ENCODE data around the gene LHPP.
"Not testable (repeated sequence)": the region's sequence is repeated elsewhere in the genome, so short reads cannot be mapped to it uniquely, and the experiment has no call there.

The LHPP gene

DNA sequence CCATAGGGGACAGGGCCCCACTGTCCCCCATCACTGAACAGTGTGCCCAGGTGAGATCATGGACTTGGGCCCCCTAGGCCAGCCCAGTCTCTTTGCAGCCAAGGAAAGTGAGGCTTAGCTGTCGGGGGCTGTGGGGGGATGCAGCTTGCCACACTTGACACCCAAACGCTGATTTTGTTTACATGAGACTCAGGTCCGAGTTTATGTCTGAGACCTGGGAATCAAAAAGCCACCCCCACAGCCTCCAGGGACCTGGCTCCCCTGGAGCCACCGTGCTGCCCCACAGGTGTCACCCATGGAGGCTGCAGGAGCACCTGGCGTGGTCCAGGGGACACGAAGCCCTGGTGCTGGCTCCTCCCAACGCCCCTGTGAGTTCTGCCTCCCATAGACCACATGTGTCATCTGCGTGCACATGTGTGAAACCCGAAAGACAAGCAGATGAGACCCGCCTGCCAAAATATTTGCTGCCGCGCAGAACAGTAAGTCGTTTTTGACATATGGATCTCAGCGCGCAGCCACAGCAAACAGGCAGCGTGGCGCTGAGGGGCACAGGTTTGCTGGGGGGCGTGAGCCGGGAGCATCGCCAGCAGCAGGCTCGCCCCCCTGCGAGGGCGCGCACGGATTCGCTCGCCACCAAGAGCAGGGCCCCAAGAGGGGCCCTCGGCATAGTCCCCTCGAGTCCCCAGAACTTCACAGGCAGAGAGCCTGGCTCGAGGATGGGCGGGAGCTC, 112.3 kb downstream of the LHPP start:
- DNase-seq (ENCODE audit: low read depth): no peak

DNA sequence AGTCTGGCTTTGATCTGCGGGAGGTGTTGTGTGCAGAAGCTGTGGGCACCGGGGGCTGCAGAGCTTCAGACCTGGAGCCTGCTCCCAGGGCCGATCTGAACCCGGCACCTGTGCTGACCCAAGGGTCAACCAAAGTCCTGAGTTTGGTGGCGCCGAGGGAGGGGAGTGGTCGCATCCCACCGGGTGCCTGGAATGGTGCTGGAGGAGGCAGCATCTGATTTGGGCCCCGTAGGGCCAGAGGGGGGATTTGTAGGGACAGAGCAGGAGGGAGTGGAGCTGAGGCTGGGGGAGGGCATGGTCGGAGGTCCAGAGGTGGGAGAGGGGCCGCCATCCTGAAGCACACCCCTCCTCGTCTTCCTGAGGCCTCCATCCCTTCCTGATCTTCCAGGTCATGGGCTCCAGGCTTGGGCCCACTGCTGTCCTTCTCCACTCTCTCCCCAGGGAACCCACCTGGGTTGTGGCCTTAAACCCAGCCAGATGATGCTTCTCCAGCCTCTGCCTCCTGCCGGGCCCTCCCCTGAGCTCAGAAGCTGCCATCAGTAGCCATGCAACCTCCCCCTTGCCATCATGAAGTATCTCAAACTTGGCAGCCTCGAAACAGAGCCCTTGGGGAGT, 112.9 kb downstream of the LHPP start:
- DNase-seq (ENCODE audit: low read depth): no peak

- no peak for DNase-seq (ENCODE audit: low read depth)
These were observed 113.7 kb downstream of the LHPP start for GRCh38 chr10:124575107-124576035.

- DNase-seq (ENCODE audit: low read depth): no peak
These were observed 115.2 kb downstream of the LHPP start for GRCh38 chr10:124576526-124577420.

DNA sequence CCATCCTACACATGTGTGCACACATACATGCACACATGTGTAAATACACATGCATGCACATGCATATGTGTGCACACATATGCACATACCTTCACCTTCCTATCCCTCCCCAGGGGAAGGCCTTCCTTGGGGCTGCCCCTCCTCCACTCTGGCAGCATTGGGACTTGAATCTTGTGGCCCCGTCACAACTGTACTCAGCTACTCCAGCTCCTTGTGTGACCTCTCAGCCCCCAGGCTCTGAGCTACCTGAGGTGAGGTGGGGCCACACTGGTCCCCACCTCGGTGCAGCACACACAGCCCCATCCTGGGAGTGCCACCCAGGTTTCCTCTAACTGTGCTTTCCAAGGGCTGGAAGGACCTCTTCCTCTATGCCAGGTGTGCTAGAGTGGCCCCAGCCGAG, 116.0 kb downstream of the LHPP start:
- DNase-seq (ENCODE audit: low read depth): no peak

DNA sequence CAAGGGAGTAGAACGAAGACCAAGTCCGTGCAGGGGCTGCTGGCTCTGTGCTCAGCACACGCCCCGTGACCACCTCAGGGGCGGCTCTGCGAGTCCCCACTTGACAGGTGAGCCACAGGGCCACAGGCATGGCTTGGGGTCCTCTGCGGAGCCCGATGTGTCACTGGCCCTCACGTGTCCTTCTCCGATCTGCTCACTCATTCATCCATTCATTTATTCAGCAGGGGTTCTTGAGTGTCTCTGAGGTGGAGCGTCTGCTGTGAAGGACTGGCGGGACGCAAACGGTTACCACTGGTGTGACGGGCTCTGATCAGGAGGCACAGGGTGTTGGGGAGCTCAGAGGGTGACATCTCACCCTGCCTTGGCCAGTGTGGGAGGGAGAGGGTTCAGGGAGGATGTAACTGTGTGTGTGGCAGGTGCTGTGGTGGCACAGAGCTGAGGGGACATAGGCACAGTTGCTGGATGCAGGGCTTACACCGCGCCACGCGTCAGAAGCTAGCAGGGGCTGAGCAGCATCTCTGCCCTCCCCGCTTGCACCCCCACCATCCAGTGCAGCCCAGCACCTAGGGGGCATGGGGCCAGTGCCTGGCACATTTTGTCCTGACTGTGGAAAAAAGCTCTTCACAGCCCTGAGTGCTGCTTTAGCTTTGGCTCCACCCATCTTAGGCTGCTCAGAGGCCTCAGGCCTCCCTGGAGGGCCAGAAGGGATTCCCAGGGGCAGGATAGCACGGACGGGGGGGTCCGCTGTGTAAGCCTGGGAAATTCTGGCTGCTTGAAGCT, 116.8 kb downstream of the LHPP start:
- DNase-seq (ENCODE audit: low read depth): no peak

GRCh38 chr10:124579011-124579399, 117.4 kb downstream of the LHPP start:
- DNase-seq (ENCODE audit: low read depth): no peak

DNA sequence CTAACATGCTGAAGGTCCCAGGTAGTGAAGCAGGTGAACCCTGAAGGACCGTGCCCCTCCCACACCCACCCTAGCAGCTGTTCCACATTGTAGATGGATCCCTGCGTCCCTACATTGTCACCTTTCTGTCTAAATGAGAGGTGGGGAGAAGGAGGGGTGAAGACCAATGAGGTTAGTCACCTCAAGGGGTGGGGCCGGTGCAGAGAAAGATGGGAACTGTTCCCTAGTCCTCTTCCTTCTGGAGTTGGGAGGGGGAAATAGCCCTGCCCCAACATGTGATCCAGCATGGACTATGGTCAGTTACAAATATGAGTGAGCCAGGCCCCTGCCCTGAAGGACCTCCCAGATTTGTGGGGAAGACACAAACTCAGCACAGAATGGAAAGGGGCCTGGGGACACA, 124.5 kb downstream of the LHPP start:
- DNase-seq (ENCODE audit: low read depth): no peak

- no peak for DNase-seq (ENCODE audit: low read depth)
These were observed 126.2 kb downstream of the LHPP start for GRCh38 chr10:124587811-124588211.

- DNase-seq (ENCODE audit: low read depth): not testable (repeated sequence)
These were observed 126.7 kb downstream of the LHPP start for GRCh38 chr10:124588341-124588735.

- no peak for DNase-seq (ENCODE audit: low read depth)
These were observed 127.3 kb downstream of the LHPP start for GRCh38 chr10:124588736-124589490.

- DNase-seq (ENCODE audit: low read depth): no peak
These were observed 127.9 kb downstream of the LHPP start for GRCh38 chr10:124589491-124590041.

- DNase-seq (ENCODE audit: low read depth): no peak
These were observed 128.8 kb downstream of the LHPP start for GRCh38 chr10:124590216-124591122.

DNA sequence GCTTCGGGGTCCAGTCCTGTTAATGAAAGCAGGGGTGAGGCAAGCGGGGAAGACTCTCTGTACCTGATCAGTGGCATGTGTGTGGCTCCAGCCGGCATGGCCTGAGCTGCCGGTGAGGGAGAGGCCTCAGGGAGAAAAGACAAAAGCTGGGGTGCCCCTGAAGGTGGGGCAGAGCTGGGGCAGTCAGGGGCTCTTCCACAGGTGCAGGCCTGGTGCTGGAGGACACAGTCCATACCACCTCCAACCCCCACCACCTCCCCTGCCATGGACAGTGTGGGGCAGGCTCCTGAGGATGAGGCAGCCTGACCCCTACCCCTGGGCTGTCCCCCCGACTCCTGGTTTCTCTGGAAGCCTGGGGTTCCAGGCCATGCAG, 129.5 kb downstream of the LHPP start:
- DNase-seq (ENCODE audit: low read depth): no peak

GRCh38 chr10:124592101-124592500, 130.5 kb downstream of the LHPP start:
- no peak for DNase-seq (ENCODE audit: low read depth)

DNA sequence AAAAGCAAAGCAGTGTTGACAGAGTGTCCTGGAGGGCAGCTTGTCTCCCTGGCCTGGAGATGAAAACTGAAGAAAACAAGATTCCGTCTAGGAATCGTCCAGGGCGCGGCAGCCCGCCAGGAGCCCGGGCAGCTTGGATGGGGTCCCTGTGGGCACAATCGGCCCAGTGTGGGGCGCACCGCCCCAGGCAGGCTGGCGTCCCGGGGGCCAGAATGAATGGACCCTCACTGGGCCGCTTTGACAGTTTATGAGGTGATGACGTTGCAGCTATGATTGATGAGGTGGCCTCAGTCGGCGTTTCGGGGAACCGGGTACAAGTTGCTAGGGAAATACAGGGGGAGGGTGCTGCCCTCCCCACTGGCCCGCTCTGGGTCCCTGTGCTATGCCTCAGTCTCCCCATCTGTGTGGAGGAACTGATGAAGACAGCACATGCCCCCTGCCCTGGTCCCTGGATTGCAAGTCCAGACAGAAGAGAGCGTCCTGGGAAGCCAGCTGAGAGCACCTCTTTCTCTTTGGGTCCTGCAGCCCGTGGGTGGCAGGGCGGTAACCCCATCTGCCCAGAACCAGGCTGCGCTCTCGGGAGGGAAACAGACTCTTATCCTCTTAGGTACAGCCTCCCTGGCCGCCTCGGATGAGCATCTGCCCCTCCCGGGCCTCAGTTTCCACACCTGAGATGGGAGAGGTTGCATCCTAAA, 131.3 kb downstream of the LHPP start:
- DNase-seq (ENCODE audit: low read depth): no peak

DNA sequence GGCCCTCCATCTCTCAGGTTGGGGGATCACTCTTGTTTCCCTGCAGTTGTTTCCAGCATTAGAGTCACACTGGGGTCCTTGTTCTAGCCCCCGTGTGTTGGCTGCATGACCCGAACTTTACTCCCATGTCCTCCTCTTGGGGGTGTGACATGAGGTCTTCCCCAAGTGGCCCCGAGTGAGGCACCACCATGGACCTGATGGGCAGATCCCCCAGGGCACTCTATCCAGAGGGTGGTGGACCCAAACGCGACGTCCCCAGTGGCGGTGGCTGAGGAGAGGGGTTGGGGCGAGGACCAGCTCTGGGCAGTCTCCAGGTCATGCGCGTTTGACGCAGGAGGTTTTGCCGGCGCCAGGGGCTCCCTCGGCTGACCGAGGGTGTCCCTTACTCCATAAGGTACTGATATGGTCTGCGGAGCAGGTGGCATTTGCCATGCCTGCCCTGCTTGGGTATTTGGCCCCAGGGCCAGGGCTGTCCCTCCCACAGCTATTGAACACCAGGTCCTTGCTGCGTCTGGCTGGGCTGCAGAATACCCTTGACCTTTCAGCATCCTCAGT, 131.9 kb downstream of the LHPP start:
- no peak for DNase-seq (ENCODE audit: low read depth)

DNA sequence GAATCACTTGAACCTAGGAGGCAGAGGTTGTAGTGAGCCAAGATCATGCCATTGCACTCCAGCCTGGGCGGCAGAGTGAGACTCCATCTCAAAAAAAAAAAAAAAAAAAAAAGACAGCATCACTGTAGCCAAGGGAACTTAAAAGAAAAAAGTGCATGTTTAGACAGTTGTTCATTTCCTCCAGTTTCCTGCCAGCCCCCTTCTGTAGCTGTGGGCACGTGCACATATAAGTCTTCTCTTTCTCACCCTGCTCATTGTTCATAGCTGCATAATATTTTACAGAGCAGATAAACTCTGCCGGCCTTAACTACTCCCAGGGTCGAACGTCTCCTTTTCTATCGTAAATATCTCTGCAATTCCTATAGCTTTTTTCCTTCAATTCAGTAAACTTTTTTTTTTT, 132.6 kb downstream of the LHPP start:
- no peak for DNase-seq (ENCODE audit: low read depth)

Measured in activated gamma-delta T cell treated with anti-CD3 and anti-CD28 coated beads, Interleukin-2, amount 50 U/mL, for 16 hours (primary cell).